IMR-90 (cell line): ENCODE measurements around the gene RAPGEF2. TPM values are rescaled to one million over a fixed set of nuclear protein-coding genes. Genes with fewer than 3 reads are reported as not detected.

ENCODE experiments used
- ATAC-seq: fragments of 200-7000 bp; cut with Tn5 transposase; 2 replicates; pipeline ENCODE4 v1.9.1; 2020; ENCODE audit warnings: low read depth, mild to moderate bottlenecking, moderate library complexity
- BruUV-seq: library from RNA; stranded (reverse); fragments of 400-500 nt; replicated peaks from 2 replicates; lab custom pipeline; 2021; lab: Mats Ljungman, UMichigan
- CTCF ChIA-PET: fragments of 300-600 bp; formaldehyde crosslinking; extraction: SDS; loops from one replicate; lab custom pipeline; 2021; ENCODE audit warnings: antibody characterized with exemption; lab: Yijun Ruan, JAX
- POLR2A ChIA-PET: fragments of 300-600 bp; sonication (Branson Sonifier 250); formaldehyde crosslinking; loops from one replicate; lab custom pipeline; 2022; ENCODE audit warnings: antibody characterized with exemption; ENCODE audit not compliant: unreplicated experiment; lab: Charles Lee
- DNase-seq: peaks from one replicate; pipeline ENCODE4 v3.0.0; 2013
- H2AFZ ChIP-seq: replicated peaks from 2 replicates; pipeline ENCODE3; 2013; ENCODE audit warnings: low read length, mild to moderate bottlenecking; ENCODE audit not compliant: poor library complexity
- H2AK5ac ChIP-seq: 2 replicates; pipeline ENCODE4 v1.6.1; 2013; ENCODE audit warnings: low read depth, low read length, inconsistent platforms
- H2AK9ac ChIP-seq: replicated peaks from 2 replicates; pipeline ENCODE3; 2013; ENCODE audit warnings: mild to moderate bottlenecking, low read depth, low read length, moderate library complexity; ENCODE audit not compliant: poor library complexity
- H2BK120ac ChIP-seq: 2 replicates; pipeline ENCODE4 v1.6.1; 2013; ENCODE audit warnings: low read depth, low read length, inconsistent platforms
- H2BK15ac ChIP-seq: 3 replicates; pipeline ENCODE4 v1.6.1; 2013; ENCODE audit warnings: low read depth, low read length, inconsistent platforms
- H2BK20ac ChIP-seq: 2 replicates; pipeline ENCODE4 v1.6.1; 2013; ENCODE audit warnings: low read depth, mild to moderate bottlenecking, inconsistent platforms, low read length, moderate library complexity
- H2BK5ac ChIP-seq: 2 replicates; pipeline ENCODE4 v1.6.1; 2013; ENCODE audit warnings: mild to moderate bottlenecking, low read depth, low read length, inconsistent platforms; ENCODE audit not compliant: poor library complexity, severe bottlenecking
- H3K14ac ChIP-seq: replicated peaks from 2 replicates; pipeline ENCODE4 v1.6.1; 2013; ENCODE audit warnings: low read depth, low read length, inconsistent platforms
- H3K18ac ChIP-seq: 2 replicates; pipeline ENCODE4 v1.6.1; 2013; ENCODE audit warnings: low read depth, low read length, control low read depth
- H3K23ac ChIP-seq: 2 replicates; pipeline ENCODE4 v1.6.1; 2013; ENCODE audit warnings: low read depth, low read length, inconsistent platforms
- H3K27ac ChIP-seq: 2 replicates; pipeline ENCODE4 v1.5.1; 2013; ENCODE audit warnings: mild to moderate bottlenecking, control low read depth, low read length; ENCODE audit not compliant: insufficient read depth
- H3K27me3 ChIP-seq: 2 replicates; pipeline ENCODE4 v1.6.1; 2013; ENCODE audit warnings: low read length; ENCODE audit not compliant: control insufficient read depth, insufficient read depth
- H3K36me3 ChIP-seq: 2 replicates; pipeline ENCODE4 v1.6.1; 2013; ENCODE audit warnings: low read length, mixed read lengths; ENCODE audit not compliant: control insufficient read depth, insufficient read depth
- H3K4ac ChIP-seq: 2 replicates; pipeline ENCODE4 v1.6.1; 2013; ENCODE audit warnings: low read depth, low read length, inconsistent platforms
- H3K4me1 ChIP-seq: 2 replicates; pipeline ENCODE4 v1.6.1; 2013; ENCODE audit warnings: low read length, mixed read lengths; ENCODE audit not compliant: control insufficient read depth, insufficient read depth
- H3K4me2 ChIP-seq: 2 replicates; pipeline ENCODE4 v1.6.1; 2013; ENCODE audit warnings: low read depth, mild to moderate bottlenecking, control low read depth, low read length, moderate library complexity
- H3K4me3 ChIP-seq: 2 replicates; pipeline ENCODE4 v1.5.1; 2013; ENCODE audit warnings: low read depth, mild to moderate bottlenecking, control low read depth, low read length, moderate library complexity; ENCODE audit not compliant: insufficient read depth
- H3K56ac ChIP-seq: 2 replicates; pipeline ENCODE4 v1.6.1; 2013; ENCODE audit warnings: low read length, inconsistent platforms; ENCODE audit not compliant: insufficient read depth; ENCODE audit errors: extremely low read depth
- H3K79me1 ChIP-seq, 2 experiments: 2 replicates each; pipeline ENCODE4 v1.6.1; 2013; ENCODE audit warnings: low read length in 2 of 2, inconsistent platforms in 1 of 2, low read depth in 1 of 2
- H3K9ac ChIP-seq: 2 replicates; pipeline ENCODE4 v1.6.1; 2013; ENCODE audit warnings: low read depth, low read length, control low read depth
- H3K9me1 ChIP-seq: 2 replicates; pipeline ENCODE4 v1.6.1; 2013; ENCODE audit warnings: low read length, inconsistent platforms; ENCODE audit not compliant: insufficient read depth
- H3K9me3 ChIP-seq: 2 replicates; pipeline ENCODE4 v1.6.1; 2013; ENCODE audit warnings: low read length; ENCODE audit not compliant: control insufficient read depth, insufficient read depth
- H4K20me1 ChIP-seq: 2 replicates; pipeline ENCODE4 v1.6.1; 2013; ENCODE audit warnings: low read length, inconsistent platforms; ENCODE audit not compliant: insufficient read depth
- H4K5ac ChIP-seq: 2 replicates; pipeline ENCODE4 v1.6.1; 2013; ENCODE audit warnings: mild to moderate bottlenecking, low read depth, low read length, control low read depth
- H4K8ac ChIP-seq, 2 experiments: 2 replicates each; pipeline ENCODE4 v1.6.1; 2013; ENCODE audit warnings: low read depth in 2 of 2, low read length in 2 of 2, control low read depth in 1 of 2, inconsistent platforms in 1 of 2
- H4K91ac ChIP-seq: 2 replicates; pipeline ENCODE4 v1.6.1; 2013; ENCODE audit warnings: low read depth, low read length, inconsistent platforms; ENCODE audit not compliant: insufficient read depth
- CTCF ChIP-seq: conservative IDR thresholded peaks from 2 replicates; pipeline ENCODE4 v1.5.1; 2012; ENCODE audit warnings: mild to moderate bottlenecking, low read depth, low read length, improper control_type of control experiment
- MXI1 ChIP-seq: IDR thresholded peaks from 2 replicates; pipeline ENCODE4 v1.6.1; 2012; ENCODE audit warnings: low read depth, mild to moderate bottlenecking, low read length, moderate library complexity, borderline replicate concordance
- SMC3 ChIP-seq: fragments of 150-350 bp; IDR thresholded peaks from 2 replicates; pipeline ENCODE4 v1.6.1; 2016; ENCODE audit warnings: low read depth, mild to moderate bottlenecking, antibody characterized with exemption, low read length, moderate library complexity
- WGBS, 2 experiments: methylation state at CpG; one replicate each; pipeline versions ENCODE4 v1.1.5 to v1.1.7; 2013; ENCODE audit warnings: missing lambda C conversion rate in 2 of 2; ENCODE audit not compliant: insufficient read length in 1 of 2; ENCODE audit errors: extremely low coverage in 2 of 2; 5-methylcytosine and 5-hydroxymethylcytosine counted together
- dilution Hi-C: fragments of 300-500 bp; cut with HindIII; formaldehyde crosslinking; loops from one replicate; pipeline ENCODE4 v1.14.3; 2018; ENCODE audit warnings: low sequenced_read_pairs; ENCODE audit not compliant: unreplicated experiment
- in situ Hi-C: fragments of 300-500 bp; cut with MboI; formaldehyde crosslinking; loops from 3 replicates; pipeline ENCODE4 v1.14.3; 2019; ENCODE audit warnings: low sequenced_read_pairs, inconsistent platforms, mixed read lengths
- intact Hi-C: fragments of 100-400 bp; cut with micrococcal nuclease; formaldehyde crosslinking; loops from 2 replicates; pipeline ENCODE4 v1.10.0; 2022
- polyA plus RNA-seq, 3 experiments: library from polyadenylated mRNA; depleted of rRNA; stranded (reverse); fragments of >200 nt; gene quantifications; 2 replicates each; pipeline ENCODE4 v1.2.3, GENCODE V29; 2012; ENCODE audit warnings: low replicate concordance in 1 of 3
- total RNA-seq: library from RNA; depleted of rRNA; stranded (reverse); fragments of >200 nt; gene quantifications from 2 replicates; pipeline ENCODE4 v1.2.3, GENCODE V29; 2012

The RAPGEF2 gene
- total and polyA plus RNA-seq, 2 of the 4 experiments (the other 2 are of a cell fraction) = 27.6 to 109 TPM

- ChIA-PET CTCF (no interaction called here), POLR2A (interaction anchor here (0.6 kb wide), 1 partner anchor 19 kb away, joined by 4 read pairs; no protein-coding TSS in a partner anchor)
- Histone ChIP-seq H4K5ac (peak overlapping the region; percentile 64), H3K18ac (peak overlapping the region; percentile 85; the same call in 1 of the 2 replicates), H3K79me1 (peaks cover 21 to 55% of the 10 kb centered on the region in 2 experiments), H4K91ac (no peak overlapping the region), H3K4ac (peak overlapping the region; percentile 75), H3K4me2 (peak overlapping the region; percentile 84), H3K14ac (peak overlapping the region; percentile 43; the same call in 1 of the 2 replicates), H4K8ac (peak overlapping the region in 1 of 2 experiments; percentile 52; a peak in 2 of 4 replicates), H3K27me3 (no peaks in the 10 kb centered on the region), H3K27ac (peak overlapping the region; percentile 83; the same call in 1 of the 2 replicates), H3K4me3 (no peak overlapping the region), H3K9me3 (no peaks in the 10 kb centered on the region), H2BK120ac (peak overlapping the region; percentile 63), H4K20me1 (no peaks in the 10 kb centered on the region), H2BK20ac (0 out of 2 replicates have a peak overlapping the region, but pooled peaks have one; percentile 27), H3K9ac (0 out of 2 replicates have a peak overlapping the region, but pooled peaks have one; percentile 50), H3K9me1 (peaks cover 2% of the 10 kb centered on the region; the same call in 1 of the 2 replicates), H2AFZ (no peak overlapping the region), H3K23ac (peak overlapping the region; percentile 91), H3K36me3 (no peaks in the 10 kb centered on the region), H3K56ac (no peak overlapping the region; the same call in 1 of the 2 replicates), H2AK9ac (no peak overlapping the region), H2BK15ac (no peak overlapping the region), H2AK5ac (peak overlapping the region; percentile 57; the same call in 1 of the 2 replicates), H2BK5ac (peak overlapping the region; percentile 66), H3K4me1 (peaks cover 10% of the 10 kb centered on the region)
- peak; percentile 59 for DNase-seq
- TF ChIP-seq CTCF = no peak
- no peak for TF ChIP-seq SMC3
- TF ChIP-seq MXI1 = no peak
- in situ Hi-C loops = no loop called here
- no TSS peak for BruUV-seq
- 17% methylated on average over 2 of the region's 4 CpGs; no CpG with 5 or more reads in 1 of the 2 experiments for WGBS, 2 experiments
- dilution Hi-C loops = no loop called here
- intact Hi-C loops = no loop called here
- ATAC-seq = peak; percentile 69
These were observed 195.6 kb downstream of the RAPGEF2 start for GRCh38 chr4:159298502-159298901.
